DMS114 treated with DMSO at 0.1 percent for 48 hours (cell line): ENCODE data around the gene POLR3K.

Source experiments
- DNase-seq: peaks from one replicate; lab custom pipeline; 2025; ENCODE audit not compliant: unreplicated experiment; lab: John Stamatoyannopoulos, UW

The POLR3K gene

DNA sequence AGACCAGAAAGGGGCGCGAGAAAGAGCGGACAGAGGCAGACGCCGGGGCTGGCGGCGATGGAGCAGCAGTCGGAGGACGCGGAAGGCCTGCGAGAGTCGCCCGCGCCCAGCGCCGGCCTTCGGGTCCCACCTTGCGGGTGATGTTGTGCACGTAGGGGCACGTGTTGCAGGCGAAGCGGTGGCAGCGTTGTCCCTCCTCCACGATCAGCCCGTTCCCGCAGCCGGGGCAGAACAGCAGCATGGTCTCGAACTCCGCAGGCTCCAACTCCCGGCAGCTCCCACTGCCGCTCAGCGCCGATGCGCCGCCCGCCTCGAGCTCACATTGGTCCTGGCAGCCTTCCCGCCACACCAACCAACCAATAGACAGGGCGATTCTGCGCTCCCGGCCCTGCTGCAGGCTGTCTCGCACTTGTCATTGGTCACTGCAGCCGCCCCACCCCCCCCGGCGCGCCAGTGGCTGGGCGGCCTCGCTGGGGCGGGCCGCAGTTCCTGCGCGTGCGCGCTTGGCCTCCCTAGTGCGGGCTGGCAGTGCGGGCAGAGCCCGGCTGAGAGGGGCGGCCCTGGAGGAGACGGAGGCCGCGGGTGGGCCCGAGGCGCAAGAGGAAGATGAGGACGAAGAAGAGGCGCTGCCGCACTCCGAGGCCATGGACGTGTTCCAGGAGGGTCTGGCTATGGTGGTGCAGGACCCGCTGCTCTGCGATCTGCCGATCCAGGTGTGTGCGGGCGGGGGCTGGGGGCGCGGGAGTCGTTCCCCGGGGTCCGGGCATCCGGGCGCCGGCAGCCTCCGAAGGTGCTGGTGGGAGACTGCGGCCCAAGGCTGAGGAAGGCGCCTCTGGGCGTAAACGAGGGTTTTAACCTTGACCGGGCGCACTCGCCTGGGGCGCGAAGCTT lies at the start of gene POLR3K, which contains the start of gene SNRNP25:
POLR3K (minus strand) TSS at position 263 of the 891 bp plus-strand sequence; CDS start at position 241, 22 bp downstream.
SNRNP25 (plus strand) TSS at position 483 of the 891 bp plus-strand sequence; CDS start at position 672, 189 bp downstream.
- peak; percentile 94 for DNase-seq

- DNase-seq: no peak
Observed at GRCh38 chr16:102060-102855, 48.9 kb upstream of the POLR3K start.

GRCh38 chr16:101586-101985 lies 48.2 kb upstream of the POLR3K start:
- DNase-seq: no peak

DNA sequence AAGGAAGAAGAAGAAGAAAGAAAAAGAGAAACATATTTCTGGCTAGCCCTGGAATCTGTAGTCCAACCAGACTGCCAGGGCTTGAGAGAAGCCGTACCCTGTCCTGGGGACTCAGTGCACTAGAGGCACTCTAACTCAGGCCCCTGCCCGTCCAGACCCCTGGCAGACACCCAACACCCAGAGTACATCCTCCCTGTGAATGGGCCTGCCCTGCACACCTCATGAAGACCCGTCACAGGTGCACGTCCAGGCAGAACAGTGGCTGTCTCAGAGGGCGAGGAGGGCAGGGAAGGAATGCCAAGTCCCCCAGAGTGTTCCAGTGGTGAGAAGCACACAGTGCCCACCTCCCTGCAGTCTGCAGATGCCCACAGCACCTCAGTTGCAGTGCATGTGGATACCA lies 47.6 kb upstream of the POLR3K start:
- DNase-seq: no peak

DNA sequence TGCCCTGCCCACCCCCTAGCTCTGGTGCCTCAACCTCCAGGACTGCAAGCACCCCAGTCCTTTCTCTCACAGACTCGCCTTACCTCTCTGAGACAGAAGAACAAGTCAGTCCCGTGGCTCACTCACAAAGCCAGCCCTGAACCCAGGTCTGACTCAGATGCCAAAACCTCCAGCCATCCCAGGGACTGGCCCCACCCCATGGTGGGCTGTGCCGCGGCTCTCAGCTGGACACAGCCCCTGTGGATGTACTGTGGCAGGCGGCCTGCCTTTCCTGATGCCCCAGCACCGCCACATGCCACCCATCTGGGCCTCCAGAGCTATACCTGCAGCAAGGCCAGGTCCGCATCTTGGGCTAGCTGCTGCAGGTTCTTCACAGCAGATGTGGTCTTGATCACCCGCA lies 44.4 kb upstream of the POLR3K start:
- DNase-seq: no peak

GRCh38 chr16:96935-97381 lies 43.5 kb upstream of the POLR3K start:
- peak; percentile 59 for DNase-seq

- no peak for DNase-seq
Observed at GRCh38 chr16:94918-95265, 41.5 kb upstream of the POLR3K start.

- DNase-seq: no peak
Observed at GRCh38 chr16:92431-93339, 39.3 kb upstream of the POLR3K start.

- DNase-seq: no peak
Observed at GRCh38 chr16:91484-91883, 38.1 kb upstream of the POLR3K start.

DNA sequence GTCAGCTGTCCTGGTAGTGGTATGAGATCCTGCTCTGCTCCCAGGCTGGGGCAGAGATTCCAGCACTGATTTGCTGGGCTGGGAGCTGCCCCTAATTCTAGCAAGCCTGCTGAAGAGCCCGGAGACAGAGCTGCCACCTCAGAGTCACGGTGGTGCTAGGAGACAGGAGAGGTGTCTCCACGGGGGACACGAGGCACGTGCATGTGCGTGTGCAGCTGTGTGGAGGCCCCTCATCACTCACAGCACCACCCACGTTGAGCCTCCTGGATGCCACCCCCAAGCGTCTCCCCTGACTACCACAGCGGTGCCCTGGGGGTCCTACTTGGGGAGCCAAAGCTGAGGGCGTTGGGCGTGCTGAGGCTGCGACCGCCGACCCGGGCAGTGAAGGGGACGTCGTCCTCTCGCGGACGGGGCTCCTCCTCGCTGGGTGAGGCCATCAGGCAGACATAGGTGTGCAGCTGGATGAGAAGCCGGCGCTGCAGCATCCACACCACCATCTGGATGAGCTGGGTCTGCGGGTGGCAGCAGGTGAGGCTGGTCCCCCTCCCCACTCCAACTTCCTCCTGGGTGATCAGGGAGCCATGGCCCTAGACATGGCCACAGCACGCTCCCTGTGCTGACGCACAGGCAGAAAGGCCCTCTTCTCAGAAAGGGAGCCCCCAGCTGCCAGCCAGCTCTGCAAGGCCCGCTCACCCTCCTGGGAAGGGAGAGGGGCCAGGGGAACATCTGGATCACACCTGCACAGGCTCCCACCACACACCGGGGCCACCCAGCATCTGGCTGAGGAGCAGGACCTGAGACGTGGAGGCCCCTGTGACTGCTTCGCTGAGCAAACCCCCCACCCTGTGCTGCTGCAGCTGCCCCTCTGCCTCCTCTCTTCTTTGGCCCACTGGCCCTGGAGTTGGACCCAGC lies 36.2 kb upstream of the POLR3K start:
- DNase-seq: no peak

DNA sequence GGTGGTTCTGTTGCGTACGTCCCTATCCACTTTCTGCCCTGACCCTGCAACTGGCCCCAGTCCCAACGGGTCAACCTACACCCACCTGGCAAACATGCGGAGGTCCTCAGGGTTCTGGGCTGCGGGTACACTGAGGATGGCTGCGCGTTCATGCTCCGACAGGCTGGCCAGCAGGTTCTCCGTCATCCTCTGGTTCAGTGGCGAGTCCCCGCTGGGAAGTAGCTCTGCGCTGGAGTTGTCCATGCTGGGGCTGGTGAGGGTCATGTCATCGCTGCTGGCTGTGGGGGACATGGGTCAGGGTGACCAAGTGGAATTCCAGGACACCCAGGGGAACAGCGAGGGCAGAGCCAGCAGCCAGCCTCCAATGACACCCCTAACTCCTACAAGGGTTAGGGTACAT lies 35.2 kb upstream of the POLR3K start:
- no peak for DNase-seq

- DNase-seq: no peak
Observed at GRCh38 chr16:86483-86952, 33.1 kb upstream of the POLR3K start.

GRCh38 chr16:85865-86264 lies 32.5 kb upstream of the POLR3K start:
- DNase-seq: no peak

DNA sequence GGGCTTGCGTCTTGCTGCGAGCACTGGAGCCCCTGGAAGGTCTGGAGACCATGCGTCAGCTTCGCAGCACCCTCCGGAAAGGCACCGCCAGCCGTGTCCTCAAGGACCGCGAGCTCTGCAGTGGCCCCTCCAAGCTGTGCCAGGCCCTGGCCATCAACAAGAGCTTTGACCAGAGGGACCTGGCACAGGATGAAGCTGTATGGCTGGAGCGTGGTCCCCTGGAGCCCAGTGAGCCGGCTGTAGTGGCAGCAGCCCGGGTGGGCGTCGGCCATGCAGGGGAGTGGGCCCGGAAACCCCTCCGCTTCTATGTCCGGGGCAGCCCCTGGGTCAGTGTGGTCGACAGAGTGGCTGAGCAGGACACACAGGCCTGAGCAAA lies 32.0 kb upstream of the POLR3K start:
- DNase-seq: no peak

DNA sequence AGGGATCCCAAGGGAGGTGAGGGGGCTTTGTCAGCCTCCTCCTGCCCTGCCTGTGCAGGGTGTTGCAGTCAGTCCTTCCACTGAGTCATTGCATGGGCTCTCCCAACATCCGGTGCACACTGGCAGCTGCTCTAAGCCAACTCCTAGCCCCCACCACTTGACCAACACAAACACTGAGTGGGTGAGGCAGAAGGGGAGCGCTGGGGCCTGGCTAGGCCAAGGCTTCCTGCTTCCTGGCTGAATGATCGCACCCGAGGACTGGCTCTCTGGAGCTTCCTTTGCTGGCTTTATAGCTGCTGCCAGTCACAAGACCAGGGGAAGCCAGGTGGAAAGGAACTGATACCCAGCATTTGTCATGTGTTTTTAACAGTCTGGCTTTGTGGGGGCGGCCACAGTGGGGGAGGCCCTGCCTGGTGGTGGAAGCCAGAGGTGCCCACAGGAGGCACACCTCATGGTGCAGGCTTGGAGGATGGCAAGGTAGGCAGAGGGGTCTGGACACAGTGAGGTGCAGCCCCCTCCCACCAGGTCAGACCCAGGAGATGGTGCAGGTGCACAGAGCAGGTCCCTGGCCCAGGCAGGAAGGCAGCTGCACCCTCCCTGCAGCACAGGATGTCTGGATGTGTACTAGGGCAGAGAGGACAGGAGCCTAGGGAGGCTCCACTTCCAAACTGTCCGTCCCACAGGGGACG lies 31.5 kb upstream of the POLR3K start:
- DNase-seq: no peak

DNA sequence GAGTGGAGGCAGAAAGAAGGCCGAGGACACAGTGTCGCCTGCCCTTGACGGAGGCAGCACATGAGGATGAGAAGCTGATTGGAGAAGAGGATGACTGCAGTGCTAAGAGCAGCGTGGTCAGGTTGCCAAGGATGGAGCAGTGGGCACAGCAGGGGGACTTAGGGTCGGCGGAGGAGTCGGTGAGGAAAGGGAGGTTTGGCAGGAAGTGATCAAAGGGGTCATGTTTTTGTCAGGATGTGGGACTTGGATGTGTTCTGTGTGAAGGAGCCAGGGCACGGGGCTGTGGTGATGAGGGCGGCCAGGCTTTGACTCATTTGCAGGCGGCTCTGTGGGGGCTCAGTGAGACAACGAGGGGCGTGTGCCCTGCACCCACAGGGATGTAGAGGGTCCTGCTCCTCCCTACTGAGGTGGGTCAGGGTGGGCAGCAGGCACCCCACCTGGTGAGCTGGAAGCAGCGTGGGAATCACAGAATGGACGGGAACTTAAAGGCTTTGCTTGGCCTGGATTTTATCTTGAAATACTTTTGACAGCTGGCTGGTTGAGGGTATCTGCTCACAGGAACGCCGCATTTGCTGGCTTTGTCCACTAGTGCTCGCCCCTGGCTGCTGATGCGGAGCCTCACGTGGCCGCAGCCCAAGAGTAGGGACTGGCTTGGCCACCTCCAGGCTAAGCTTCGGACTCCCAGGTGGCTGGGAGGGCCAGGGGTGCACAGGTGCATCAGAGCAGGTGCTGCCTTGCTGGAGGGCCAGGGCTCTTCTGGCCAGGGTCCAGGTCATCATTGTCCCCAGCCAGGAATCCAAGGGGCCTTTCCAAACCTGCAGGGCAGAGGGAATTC lies 30.6 kb upstream of the POLR3K start:
- no peak for DNase-seq

GRCh38 chr16:83060-83603 lies 29.7 kb upstream of the POLR3K start:
- DNase-seq: no peak
